Bronchial epithelial cell (primary cell): ENCODE data around the gene PHKA1. TPM values are rescaled to one million over a fixed set of nuclear protein-coding genes. Genes with fewer than 3 reads are reported as not detected.

Experiments
- DNase-seq: peaks from one replicate; pipeline ENCODE4 v3.0.0-alpha.2; 2010; ENCODE audit warnings: low read depth
- FAIRE-seq: peaks from 2 replicates; lab custom pipeline; 2011; peaks lifted over from hg19 to GRCh38; lab: Jason Lieb, UNC
- H3K27me3 ChIP-seq: 2 replicates; pipeline ENCODE4 v1.5.1; 2011; ENCODE audit warnings: low read length; ENCODE audit not compliant: control insufficient read depth, insufficient read depth
- H3K36me3 ChIP-seq: 2 replicates; pipeline ENCODE4 v1.5.1; 2011; ENCODE audit warnings: low read length; ENCODE audit not compliant: control insufficient read depth, insufficient read depth
- H3K4me3 ChIP-seq: 2 replicates; pipeline ENCODE4 v1.5.1; 2011; ENCODE audit warnings: mild to moderate bottlenecking, low read depth, low read length, control low read depth
- CTCF ChIP-seq: IDR thresholded peaks from 2 replicates; pipeline ENCODE4 v1.5.1; 2011; ENCODE audit warnings: mild to moderate bottlenecking, moderate library complexity, low read length, control low read depth, inconsistent platforms; ENCODE audit not compliant: insufficient read depth, severe bottlenecking
- total RNA-seq: library from RNA; depleted of rRNA; stranded (reverse); fragments of >200 nt; gene quantifications from 2 replicates; pipeline ENCODE4 v1.2.1, GENCODE V29; 2014

PHKA1 gene
- total RNA-seq, 1 donor from 2014 or later, result 13.4 TPM

- H3K4me3 ChIP-seq, result no peak overlapping the region
- TF ChIP-seq CTCF, result no peak
- no peaks in the 10 kb centered on the region for H3K27me3 ChIP-seq
- no peak for FAIRE-seq
- no peak for DNase-seq
- H3K36me3 ChIP-seq, result no peaks in the 10 kb centered on the region
These were observed 181.7 kb downstream of the PHKA1 start for GRCh38 chrX:72532366-72532765.

Other genes starting within 250 kb of the PHKA1 start
- 17.6 and 21.1 TPM in 2 replicates for gene HDAC8, start 141.5 kb downstream of the PHKA1 start, total RNA-seq
- gene DMRTC1B, start 62.6 kb upstream of the PHKA1 start, total RNA-seq, result not detected in 2 replicates
- not detected in 2 replicates for gene FAM236B, start 68.4 kb upstream of the PHKA1 start, total RNA-seq
- gene FAM236D, start 93.9 kb upstream of the PHKA1 start, total RNA-seq, result not detected in 2 replicates
- not detected in 2 replicates for gene FAM236C, start 198.3 kb upstream of the PHKA1 start, total RNA-seq
- not detected in 2 replicates for gene FAM236A, start 223.9 kb upstream of the PHKA1 start, total RNA-seq
- not detected in 2 replicates for gene DMRTC1, start 229.5 kb upstream of the PHKA1 start, total RNA-seq